Right lobe of liver (tissue), 4 donors: Measurements from ENCODE around the gene CTRB1.

ENCODE experiments used
- POLR2A ChIP-seq: fragments of 450-650 bp; IDR thresholded peaks from one replicate; pipeline ENCODE4 v1.6.1; 2017; ENCODE audit warnings: antibody characterized with exemption, mild to moderate bottlenecking
- TF ChIP-seq, protein P1 (sequence below), 4 donors: fragments of 200-600 bp in 3 of 4; fragments of 450-650 bp in 1 of 4; IDR thresholded peaks; one replicate each; pipeline versions ENCODE4 v1.5.1 to v1.8.0; 2016 to 2022; ENCODE audit warnings: antibody characterized with exemption in 4 of 4, mild to moderate bottlenecking in 2 of 4
- donor health status: DM: no; HTN: no; CAD: no.
- donor health status: DM: no; HTN: no; CAD: no.
- donor health status: DM: no; HTN: yes; CAD: no.

DNA sequence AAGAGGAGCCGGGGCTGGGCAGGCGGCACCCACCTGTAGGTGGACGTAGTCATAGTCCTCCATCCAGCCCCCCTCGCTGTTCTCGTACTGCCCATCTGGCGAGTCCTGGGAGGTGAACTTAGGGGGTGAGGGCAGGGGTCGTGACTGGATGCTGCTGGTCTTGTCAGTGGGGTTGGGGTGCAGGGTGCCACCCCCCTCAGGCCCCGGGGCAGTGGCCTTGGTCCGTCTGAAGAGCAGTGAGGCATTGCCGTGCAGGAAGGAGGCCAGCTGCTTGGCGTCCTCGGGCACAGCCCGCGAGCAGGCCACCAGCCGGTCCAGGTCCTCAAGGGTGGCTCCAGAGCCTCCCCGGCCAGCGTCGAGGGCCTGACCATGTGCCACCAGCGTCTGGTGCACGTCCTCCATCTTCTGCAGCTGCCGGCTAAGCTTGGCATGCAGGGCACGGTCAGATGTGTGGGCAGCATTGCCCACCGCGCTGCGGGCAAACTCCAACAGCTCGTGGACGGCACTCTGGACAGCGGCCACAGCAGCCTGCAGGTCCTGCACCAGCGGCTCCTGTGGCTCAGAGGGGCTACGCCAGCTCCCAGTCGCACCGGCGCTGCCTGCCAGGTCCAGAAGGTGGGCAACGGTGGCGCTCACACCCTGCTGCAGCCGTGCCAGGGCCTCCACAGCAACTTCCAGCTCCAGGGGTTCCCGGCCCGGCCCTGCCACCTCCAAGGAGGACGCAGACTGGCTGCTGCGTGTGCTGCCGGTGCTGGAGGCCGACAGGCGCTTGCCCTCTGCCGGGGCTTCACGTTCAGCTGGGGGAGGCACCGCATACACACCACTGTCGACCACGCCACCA is 16.3 kb downstream of the CTRB1 start:
- TF ChIP-seq, protein P1, sequence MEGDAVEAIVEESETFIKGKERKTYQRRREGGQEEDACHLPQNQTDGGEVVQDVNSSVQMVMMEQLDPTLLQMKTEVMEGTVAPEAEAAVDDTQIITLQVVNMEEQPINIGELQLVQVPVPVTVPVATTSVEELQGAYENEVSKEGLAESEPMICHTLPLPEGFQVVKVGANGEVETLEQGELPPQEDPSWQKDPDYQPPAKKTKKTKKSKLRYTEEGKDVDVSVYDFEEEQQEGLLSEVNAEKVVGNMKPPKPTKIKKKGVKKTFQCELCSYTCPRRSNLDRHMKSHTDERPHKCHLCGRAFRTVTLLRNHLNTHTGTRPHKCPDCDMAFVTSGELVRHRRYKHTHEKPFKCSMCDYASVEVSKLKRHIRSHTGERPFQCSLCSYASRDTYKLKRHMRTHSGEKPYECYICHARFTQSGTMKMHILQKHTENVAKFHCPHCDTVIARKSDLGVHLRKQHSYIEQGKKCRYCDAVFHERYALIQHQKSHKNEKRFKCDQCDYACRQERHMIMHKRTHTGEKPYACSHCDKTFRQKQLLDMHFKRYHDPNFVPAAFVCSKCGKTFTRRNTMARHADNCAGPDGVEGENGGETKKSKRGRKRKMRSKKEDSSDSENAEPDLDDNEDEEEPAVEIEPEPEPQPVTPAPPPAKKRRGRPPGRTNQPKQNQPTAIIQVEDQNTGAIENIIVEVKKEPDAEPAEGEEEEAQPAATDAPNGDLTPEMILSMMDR (IDR thresholded peaks at IDR 0.05): no peak
- TF ChIP-seq POLR2A: no peak
